RWPE1 (cell line): ENCODE results near the gene PTAR1.
"Not testable (repeated sequence)": the region's sequence is repeated elsewhere in the genome, so short reads cannot be mapped to it uniquely, and the experiment has no call there.

Experiments used
- CTCF ChIA-PET: fragments of 350-600 bp; sonication (Branson Sonifier 250); formaldehyde crosslinking; extraction: SDS; loops from one replicate; lab custom pipeline; 2021; lab: Yijun Ruan, JAX
- POLR2A ChIA-PET: fragments of 400-600 bp; formaldehyde crosslinking; extraction: SDS; loops from one replicate; lab custom pipeline; 2020; ENCODE audit warnings: antibody characterized with exemption; ENCODE audit not compliant: low non-redundant PET; lab: Yijun Ruan, JAX
- DNase-seq: peaks from one replicate; pipeline ENCODE4 v3.0.0; 2012; ENCODE audit warnings: low spot score
- H3K27ac ChIP-seq: fragments of 450-650 bp; 2 replicates; pipeline ENCODE4 v1.5.1; 2017
- TF ChIP-seq, protein P1 (sequence below): fragments of 450-650 bp; conservative IDR thresholded peaks from 2 replicates; pipeline ENCODE4 v1.5.1; 2017; ENCODE audit warnings: low read depth, mild to moderate bottlenecking

PTAR1 gene

DNA sequence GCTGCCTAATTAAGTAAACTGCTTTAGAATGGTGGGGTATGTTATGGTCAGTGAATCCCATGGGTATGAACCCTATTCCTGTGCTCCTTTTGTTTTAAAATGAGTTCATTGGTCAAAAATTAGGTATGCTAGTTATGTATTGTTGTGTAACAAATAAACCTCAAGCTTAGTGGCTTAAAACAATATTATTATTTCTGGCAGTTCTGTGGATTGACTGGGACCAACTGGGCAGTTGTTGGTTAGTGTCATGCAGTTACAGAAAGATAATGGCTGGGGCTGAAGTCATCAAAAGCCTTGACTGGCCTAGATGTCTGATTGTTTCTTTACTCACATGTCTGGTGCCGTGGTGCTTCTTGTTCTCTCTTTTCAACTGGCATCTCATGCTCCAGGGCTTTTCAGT is 8.9 kb upstream of the PTAR1 start:
- no peak for DNase-seq
- POLR2A ChIA-PET: no interaction called here
- H3K27ac ChIP-seq: no peak overlapping the region
- TF ChIP-seq, protein P1, sequence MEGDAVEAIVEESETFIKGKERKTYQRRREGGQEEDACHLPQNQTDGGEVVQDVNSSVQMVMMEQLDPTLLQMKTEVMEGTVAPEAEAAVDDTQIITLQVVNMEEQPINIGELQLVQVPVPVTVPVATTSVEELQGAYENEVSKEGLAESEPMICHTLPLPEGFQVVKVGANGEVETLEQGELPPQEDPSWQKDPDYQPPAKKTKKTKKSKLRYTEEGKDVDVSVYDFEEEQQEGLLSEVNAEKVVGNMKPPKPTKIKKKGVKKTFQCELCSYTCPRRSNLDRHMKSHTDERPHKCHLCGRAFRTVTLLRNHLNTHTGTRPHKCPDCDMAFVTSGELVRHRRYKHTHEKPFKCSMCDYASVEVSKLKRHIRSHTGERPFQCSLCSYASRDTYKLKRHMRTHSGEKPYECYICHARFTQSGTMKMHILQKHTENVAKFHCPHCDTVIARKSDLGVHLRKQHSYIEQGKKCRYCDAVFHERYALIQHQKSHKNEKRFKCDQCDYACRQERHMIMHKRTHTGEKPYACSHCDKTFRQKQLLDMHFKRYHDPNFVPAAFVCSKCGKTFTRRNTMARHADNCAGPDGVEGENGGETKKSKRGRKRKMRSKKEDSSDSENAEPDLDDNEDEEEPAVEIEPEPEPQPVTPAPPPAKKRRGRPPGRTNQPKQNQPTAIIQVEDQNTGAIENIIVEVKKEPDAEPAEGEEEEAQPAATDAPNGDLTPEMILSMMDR: no peak
- CTCF ChIA-PET: interaction anchor here (0.9 kb wide), 1 partner anchor 29 kb away, joined by 3 read pairs; no protein-coding TSS in a partner anchor

DNA sequence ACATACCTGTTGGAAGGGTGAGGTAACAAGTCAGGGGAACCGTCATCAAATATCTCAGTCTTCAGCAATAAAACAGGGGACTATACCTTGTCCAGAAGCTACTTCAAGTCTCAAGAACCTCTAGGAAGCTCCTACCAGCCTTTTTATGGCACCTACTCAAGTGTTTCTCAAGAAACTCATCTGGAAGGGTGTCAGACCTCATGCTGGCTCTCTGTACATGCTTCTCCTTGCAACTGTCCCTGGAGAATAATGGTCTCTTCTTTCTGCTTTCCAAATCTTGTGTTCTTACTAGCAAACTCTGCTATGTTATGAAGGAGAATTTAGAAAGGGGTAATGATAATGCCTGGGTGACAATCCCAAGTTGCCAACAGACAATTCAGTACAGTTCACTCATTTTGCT is 8.3 kb upstream of the PTAR1 start:
- ChIA-PET POLR2A (no interaction called here), CTCF (no interaction called here)
- TF ChIP-seq, protein P1: no peak
- no peak for DNase-seq
- H3K27ac ChIP-seq: no peak overlapping the region

DNA sequence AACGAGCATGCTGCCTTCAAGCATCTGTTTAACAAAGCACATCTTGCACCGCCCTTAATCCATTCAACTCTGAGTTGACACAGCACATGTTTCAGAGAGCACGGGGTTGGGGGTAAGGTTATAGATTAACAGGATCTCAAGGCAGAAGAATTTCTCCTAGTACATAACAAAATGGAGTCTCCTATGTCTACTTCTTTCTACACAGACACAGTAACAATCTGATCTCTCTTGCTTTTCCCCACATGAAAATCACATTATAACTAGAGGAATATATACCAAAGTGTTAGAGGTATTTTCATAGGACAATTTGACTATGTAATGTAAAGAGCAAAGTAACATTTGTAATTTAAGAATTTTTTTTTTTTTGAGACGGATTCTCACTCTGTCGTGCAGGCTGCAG is 4.1 kb upstream of the PTAR1 start:
- POLR2A ChIA-PET, DNase-seq, H3K27ac ChIP-seq, CTCF ChIA-PET: not testable (repeated sequence)

DNA sequence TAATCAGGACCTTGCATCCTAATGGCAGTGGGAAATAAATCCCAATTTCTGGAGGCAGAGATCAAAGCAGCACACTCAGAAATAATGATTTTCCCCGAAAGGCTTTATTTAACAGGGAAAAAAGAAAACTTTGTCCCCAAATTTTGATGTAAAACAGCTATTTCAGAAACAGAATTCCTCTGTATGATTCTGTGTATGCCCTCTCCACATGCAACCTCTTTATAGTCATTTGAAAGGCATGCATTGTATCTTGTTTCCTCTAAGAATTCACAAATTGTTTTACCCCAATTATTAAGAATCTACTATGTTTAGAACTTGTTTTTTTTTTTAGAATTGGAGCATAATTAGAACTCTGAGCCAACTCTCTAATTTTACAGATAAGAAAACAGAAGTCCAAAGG is 2.7 kb upstream of the PTAR1 start:
- no peak overlapping the region for H3K27ac ChIP-seq
- TF ChIP-seq, protein P1: no peak
- POLR2A ChIA-PET: no interaction called here
- DNase-seq: no peak
- CTCF ChIA-PET: no interaction called here

DNA sequence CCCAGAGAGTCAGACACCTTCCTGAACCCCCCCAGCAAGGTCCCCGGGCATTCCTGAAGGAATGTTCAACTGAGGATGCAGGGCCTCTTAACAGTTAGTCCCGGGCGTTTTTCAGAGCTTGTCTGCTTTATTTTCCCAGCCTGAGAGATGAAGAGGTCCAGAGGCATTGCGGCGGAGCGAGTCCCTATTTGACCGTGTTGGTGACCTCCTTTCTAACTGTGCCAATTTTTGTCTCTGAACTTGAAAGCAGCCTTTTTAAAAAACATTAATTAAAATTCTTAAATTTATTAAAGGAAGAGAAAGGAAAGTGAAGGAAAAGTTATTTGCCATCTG is 433 bp upstream of the PTAR1 start:
- ChIA-PET CTCF (interaction anchor here (0.6 to 1.6 kb wide), 3 partner anchors 11 to 216 kb away, joined by 3 to 5 read pairs (median 4); no protein-coding TSS in a partner anchor), POLR2A (interaction anchor here (0.6 kb wide), 1 partner anchor 88 kb away, joined by 3 read pairs; the partner anchor contains the start of gene APBA1)
- peak overlapping the region; percentile 93 for H3K27ac ChIP-seq
- DNase-seq: no peak
- TF ChIP-seq, protein P1: no peak

DNA sequence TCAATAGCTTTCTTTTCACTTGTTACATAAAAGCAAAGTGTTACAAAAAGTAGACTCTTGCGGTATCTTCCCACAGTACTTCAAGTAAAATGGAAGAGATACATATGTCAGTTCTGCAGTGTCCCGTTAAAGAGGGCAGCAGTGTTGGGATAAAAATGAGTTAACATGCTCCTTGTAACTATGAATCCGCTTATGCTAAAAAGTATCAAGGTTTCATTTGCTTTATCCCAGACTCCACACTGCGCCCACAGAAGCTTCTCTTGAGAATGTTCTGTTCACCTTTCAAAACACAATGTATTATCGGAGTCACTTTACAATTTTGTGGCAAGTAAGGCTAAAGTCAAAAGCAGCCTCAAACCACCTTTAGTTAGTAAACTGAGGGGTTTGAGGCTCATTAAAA is 790 bp downstream of the PTAR1 start:
- DNase-seq: no peak
- POLR2A ChIA-PET: interaction anchor here (0.6 kb wide), 1 partner anchor 83 kb away, joined by 3 read pairs; no protein-coding TSS in a partner anchor
- TF ChIP-seq, protein P1: no peak
- peak overlapping the region; percentile 93 for H3K27ac ChIP-seq
- CTCF ChIA-PET: interaction anchor here (1.6 kb wide), 1 partner anchor 10 kb away, joined by 3 read pairs; no protein-coding TSS in a partner anchor

DNA sequence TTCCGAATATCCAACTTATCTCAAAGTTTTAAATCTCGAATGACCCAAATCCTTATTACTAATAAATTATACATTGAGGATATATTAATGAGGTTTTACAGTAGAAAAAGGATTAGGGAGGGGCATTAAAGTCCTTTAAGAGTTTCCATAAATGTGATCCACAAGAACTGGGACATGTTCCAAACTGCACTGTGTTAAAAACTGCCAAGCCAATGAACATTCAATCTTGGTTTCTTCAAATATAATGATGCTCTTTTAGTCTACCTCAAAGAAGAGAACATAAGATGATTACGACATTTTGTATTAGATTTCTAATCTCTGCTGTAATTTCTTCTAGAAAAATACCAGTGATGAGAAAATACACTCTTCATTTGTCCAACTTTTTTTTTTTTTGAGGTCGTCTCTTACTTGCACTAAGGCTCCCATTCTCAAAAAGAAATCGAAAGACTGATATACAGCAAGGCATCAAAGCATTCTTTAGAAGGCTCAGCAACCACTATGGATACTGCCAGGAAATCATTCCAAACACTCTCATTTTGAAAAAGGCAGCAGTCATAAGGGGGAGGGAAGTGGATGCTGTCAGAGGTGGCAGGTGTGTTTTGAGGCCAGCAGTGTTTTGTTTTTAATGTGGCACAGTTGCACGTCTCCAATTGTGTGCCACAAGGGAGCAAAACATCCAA is 1.7 kb downstream of the PTAR1 start:
- TF ChIP-seq, protein P1: no peak
- ChIA-PET POLR2A (no interaction called here), CTCF (interaction anchor here (0.7 kb wide), 1 partner anchor 365 kb away, joined by 3 read pairs; no protein-coding TSS in a partner anchor)
- H3K27ac ChIP-seq: no peak overlapping the region
- DNase-seq: no peak
